ENCODE data around the gene SRR. TPM values are rescaled to one million over a fixed set of nuclear protein-coding genes. Genes with fewer than 3 reads are reported as not detected.
A peak's percentile ranks its signal among the peaks of the same experiment; 100 is the strongest.

Gene SRR
- total RNA-seq, 1 experiment from 2014 or later = 5.6 TPM

GRCh38 chr17:2266865-2267228 is 36.9 kb upstream of the SRR start:
- Mint-ChIP-seq H3K4me1 (no peaks in the 10 kb centered on the region), H3K27ac (peak overlapping the region in 1 of 3 experiments; percentile 39; a peak in 1 of 7 replicates)

More at GRCh38 chr17:2266865-2267228, 36.9 kb upstream of the SRR start:
- H2AFZ ChIP-seq (ENCODE audit: low read length) = no peak overlapping the region
- no peak overlapping the region for H2BK5ac ChIP-seq (ENCODE audit: insufficient read length, low read length)
- no peak overlapping the region for H3T11ph ChIP-seq (ENCODE audit: low read length)
- H3K79me2 ChIP-seq (ENCODE audit: insufficient read depth, low read length) = no peaks in the 10 kb centered on the region
- H3K56ac ChIP-seq (ENCODE audit: insufficient read length, low read depth, low read length) = no peak overlapping the region
- H2BK15ac ChIP-seq (ENCODE audit: low read depth, low read length) = no peak overlapping the region
- H3K18ac ChIP-seq (ENCODE audit: insufficient read length, low read depth, low read length) = no peak overlapping the region
- H3K4ac ChIP-seq (ENCODE audit: low read depth, low read length) = no peak overlapping the region
- peaks cover 0 to 27% (median 4%) of the 10 kb centered on the region in 3 experiments; a peak in 4 of 7 replicates for H3K36me3 Mint-ChIP-seq (ENCODE audit: insufficient read depth in 1 of 3, low read depth in 3 of 3)
- H2BK120ac ChIP-seq (ENCODE audit: low read depth, low read length, poor library complexity, severe bottlenecking) = no peak overlapping the region
- WGBS (ENCODE audit: extremely low coverage, insufficient read length, low lambda C conversion rate) = no CpG with 5 or more reads among the region's 3 CpGs
- no peaks in the 10 kb centered on the region for H3K27me3 ChIP-seq (ENCODE audit: insufficient read depth, low read length)
- H3K23me2 ChIP-seq (ENCODE audit: insufficient read length, low read depth, low read length, poor library complexity, severe bottlenecking) = no peaks in the 10 kb centered on the region
- H3K27me3 Mint-ChIP-seq (ENCODE audit: low read depth) = no peaks in the 10 kb centered on the region
- H3K27ac ChIP-seq (ENCODE audit: insufficient read length, low read depth, low read length) = no peak overlapping the region
- H2AK5ac ChIP-seq (ENCODE audit: insufficient read length, low read length) = no peak overlapping the region
- H3K9me3 ChIP-seq (ENCODE audit: control insufficient read depth, low read depth, low read length) = no peaks in the 10 kb centered on the region
- no peak overlapping the region for H3K4me3 Mint-ChIP-seq
- no peak for DNase-seq
- no peak overlapping the region for H2BK20ac ChIP-seq (ENCODE audit: low read depth, low read length, poor library complexity, severe bottlenecking)
- H3K14ac ChIP-seq (ENCODE audit: insufficient read depth, low read length) = no peak overlapping the region
- no peaks in the 10 kb centered on the region for H3K79me1 ChIP-seq (ENCODE audit: insufficient read depth, low read depth, low read length, poor library complexity, severe bottlenecking)
- no peak overlapping the region for H3K4me2 ChIP-seq (ENCODE audit: insufficient read depth, insufficient read length, low read length)
- no peak overlapping the region for H4K91ac ChIP-seq (ENCODE audit: insufficient read length, low read depth, low read length)
- no peaks in the 10 kb centered on the region for H3K4me1 ChIP-seq (ENCODE audit: insufficient read depth, low read length)
- no peaks in the 10 kb centered on the region for H3K9me3 Mint-ChIP-seq
- TF ChIP-seq CTCF (conservative IDR thresholded peaks at IDR 0.05) = no peak
- no peak overlapping the region for H4K8ac ChIP-seq (replicated peaks; ENCODE audit: insufficient read length, low read depth, low read length)
- no peak overlapping the region for H4K5ac ChIP-seq (ENCODE audit: insufficient read length, low read depth, low read length)
- no peak overlapping the region for H3K9ac ChIP-seq (ENCODE audit: extremely low read depth, insufficient read length, low read length)
- no peak overlapping the region for H2BK12ac ChIP-seq (ENCODE audit: insufficient read length, low read depth, low read length)
- H3K23ac ChIP-seq (ENCODE audit: insufficient read length, low read depth, low read length) = no peak overlapping the region
- H4K20me1 ChIP-seq (ENCODE audit: control insufficient read depth, insufficient read depth, insufficient read length) = no peaks in the 10 kb centered on the region

Data from H9 (cell line).